GM12875 (cell line): ENCODE measurements around the gene NCBP3.

ENCODE experiments used
- H3K4me3 ChIP-seq: one replicate; pipeline ENCODE4 v1.5.1; 2011; ENCODE audit warnings: low read depth, low read length, control low read depth
- TF ChIP-seq, protein P1 (sequence below): IDR thresholded peaks from 2 replicates; pipeline ENCODE4 v1.5.1; 2011; ENCODE audit warnings: low read depth, mild to moderate bottlenecking, control low read depth, inconsistent platforms, low read length, moderate library complexity, borderline replicate concordance; ENCODE audit not compliant: insufficient read depth

Gene NCBP3

DNA sequence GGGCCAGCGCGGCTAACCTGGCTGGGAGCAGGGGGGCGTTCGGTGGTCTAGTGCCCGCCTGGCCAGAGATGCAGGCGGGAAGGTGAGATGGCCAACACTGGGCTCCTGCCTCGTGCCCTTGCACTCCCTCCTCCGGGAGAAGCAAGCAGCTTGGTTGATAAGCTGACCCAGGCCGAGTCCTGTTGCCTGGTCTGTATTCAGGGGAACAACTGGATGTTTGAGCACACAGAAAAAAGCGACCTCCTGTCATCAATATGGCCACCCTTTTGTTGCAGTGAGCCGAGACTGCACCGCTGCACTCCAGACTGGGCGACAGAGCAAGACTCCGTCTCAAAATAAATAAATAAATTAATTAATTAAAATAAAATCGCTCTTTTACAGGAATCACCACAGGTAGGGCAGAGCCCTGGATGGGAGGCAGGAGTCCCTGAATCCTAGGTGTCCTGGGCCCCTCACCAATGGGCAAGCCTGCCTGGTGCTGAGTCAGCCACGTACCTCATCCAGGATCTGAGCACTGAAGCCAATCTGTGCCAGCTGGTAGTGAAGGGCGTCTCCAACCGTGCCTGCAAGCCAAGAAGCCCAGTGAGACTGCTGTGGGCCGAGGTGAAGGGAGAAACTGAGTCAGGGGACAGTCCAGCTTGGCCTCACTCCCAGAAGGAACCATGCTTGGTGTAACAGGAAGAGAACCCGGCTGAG is 90.6 kb downstream of the NCBP3 start:
- H3K4me3 ChIP-seq, result no peak overlapping the region
- TF ChIP-seq, protein P1, sequence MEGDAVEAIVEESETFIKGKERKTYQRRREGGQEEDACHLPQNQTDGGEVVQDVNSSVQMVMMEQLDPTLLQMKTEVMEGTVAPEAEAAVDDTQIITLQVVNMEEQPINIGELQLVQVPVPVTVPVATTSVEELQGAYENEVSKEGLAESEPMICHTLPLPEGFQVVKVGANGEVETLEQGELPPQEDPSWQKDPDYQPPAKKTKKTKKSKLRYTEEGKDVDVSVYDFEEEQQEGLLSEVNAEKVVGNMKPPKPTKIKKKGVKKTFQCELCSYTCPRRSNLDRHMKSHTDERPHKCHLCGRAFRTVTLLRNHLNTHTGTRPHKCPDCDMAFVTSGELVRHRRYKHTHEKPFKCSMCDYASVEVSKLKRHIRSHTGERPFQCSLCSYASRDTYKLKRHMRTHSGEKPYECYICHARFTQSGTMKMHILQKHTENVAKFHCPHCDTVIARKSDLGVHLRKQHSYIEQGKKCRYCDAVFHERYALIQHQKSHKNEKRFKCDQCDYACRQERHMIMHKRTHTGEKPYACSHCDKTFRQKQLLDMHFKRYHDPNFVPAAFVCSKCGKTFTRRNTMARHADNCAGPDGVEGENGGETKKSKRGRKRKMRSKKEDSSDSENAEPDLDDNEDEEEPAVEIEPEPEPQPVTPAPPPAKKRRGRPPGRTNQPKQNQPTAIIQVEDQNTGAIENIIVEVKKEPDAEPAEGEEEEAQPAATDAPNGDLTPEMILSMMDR, result no peak

DNA sequence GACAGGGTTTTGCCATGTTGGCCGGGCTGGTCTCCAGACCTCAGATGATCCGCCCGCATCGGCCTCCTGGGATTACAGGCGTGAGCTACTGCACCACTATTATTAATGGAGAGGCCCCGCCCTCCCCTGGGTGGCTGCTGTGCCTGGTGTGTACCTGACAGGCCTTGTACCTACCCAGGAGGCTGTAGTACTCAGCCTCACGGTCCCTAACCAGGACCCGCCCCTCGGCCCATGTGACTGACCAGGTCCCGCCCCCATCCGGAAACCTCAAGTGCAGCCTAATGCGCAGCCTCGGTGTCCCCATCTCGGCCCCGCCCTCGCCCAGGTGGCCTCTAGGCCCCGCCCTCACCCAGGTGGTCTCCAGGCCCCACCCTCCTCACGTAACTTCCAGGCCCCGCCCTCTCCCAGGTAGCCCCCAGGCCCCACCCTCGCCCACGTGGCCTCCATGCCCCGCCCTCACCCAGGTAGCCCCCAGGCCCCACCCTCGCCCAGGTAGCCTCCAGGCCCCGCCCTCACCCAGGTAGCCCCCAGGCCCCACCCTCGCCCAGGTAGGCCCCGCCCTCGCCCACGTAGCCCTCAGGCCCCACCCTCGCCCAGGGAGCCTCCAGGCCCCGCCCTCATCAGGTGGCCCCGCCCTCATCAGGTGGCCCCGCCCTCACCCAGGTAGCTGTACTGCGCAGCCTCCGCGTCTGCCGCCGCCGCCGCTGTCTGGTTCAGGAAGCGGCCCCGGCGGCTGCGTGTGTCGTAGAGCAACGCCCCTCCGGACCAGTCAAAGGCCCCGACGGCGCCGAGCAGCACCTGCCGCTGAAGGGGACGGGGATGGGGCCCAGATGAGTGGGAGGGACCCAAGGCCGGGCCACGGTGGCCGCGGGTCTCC is 91.3 kb downstream of the NCBP3 start:
- TF ChIP-seq, protein P1, result no peak
- H3K4me3 ChIP-seq, result no peak overlapping the region

DNA sequence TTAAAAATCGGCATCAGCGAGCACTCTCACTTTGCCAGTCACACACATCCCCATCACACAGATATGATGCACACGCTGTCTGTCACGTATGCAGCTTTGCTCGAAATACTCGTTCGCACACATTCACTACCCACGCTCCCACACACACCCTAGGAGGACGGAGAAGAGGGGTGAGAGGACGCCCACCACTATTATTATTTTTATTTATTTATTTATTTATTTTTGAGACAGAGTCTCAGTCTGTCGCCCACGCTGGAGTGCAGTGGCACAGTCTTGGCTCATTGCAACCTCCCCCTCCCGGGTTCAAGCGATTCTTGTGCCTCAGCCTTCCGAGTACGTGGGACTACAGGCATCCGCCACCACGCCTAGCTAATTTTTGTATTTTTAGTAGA is 92.0 kb downstream of the NCBP3 start:
- H3K4me3 ChIP-seq, result no peak overlapping the region

DNA sequence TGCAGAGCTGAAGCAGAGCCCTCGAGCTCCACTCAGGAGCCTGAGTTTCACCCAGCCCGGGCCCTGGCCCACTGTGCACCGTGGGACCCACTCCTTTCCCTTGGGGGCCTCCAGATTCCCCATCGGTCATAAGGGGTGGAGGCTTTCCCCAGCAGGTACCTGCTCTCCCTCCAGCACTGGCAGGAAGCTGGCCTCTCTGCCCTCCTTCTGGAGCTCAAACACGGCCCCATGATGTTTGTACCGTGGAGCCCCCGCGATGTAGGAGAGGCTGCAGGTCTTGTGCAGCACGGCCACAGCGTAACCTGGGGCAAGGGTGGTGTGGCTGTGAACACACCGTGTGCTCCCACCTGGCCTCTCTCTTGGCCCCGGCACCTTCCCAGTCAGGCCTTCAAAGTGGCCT is 92.4 kb downstream of the NCBP3 start:
- no peak overlapping the region for H3K4me3 ChIP-seq
- TF ChIP-seq, protein P1, result no peak

More for the DNA sequence above, 92.0 kb downstream of the NCBP3 start:
- TF ChIP-seq, protein P1, result no peak
